ENCODE results near the gene DPEP1.

The DPEP1 gene

DNA sequence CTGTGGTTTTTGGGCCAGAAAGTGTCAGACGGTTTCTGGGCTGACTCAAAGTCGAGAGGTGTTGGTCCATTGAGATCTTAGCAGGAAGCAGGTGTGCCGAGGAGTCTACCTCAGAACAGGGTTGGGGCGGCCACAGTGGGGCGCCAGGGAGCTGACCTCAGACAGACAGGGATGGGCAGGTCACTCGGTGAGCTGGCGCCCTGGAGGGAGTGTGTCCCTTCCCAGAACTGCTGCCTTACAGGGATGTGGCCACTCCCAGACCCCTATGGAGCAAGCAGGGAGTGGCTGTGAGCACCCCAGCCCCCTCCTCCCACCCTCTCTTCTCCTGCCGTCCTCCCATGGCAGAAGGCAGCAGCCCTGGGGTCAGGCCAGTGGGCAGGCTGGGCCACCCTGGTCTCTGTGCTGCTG lies 14.0 kb upstream of the DPEP1 start:
- DNase-seq (ENCODE audit: low read depth) = no peak

DNA sequence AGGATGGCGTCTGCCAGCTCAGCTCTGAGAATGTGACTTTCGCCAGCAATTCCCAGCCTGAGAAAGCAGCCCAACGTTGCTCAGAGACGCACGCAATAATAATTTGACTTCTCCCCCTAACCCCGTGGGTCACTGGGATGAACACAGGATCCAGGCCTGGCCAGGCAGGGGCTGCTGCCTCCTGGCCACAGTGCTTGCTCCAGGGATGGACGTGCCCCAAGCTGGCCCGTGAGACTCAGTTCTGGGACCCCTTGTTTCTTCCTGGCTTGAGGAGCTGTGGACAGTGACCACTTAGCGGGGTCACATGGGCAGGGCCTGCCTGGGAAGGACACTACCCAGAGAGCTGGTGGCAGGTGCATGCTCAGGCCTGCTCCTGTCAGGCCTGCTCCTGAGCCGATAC lies 13.5 kb upstream of the DPEP1 start:
- no peak for DNase-seq (ENCODE audit: low read depth)

DNA sequence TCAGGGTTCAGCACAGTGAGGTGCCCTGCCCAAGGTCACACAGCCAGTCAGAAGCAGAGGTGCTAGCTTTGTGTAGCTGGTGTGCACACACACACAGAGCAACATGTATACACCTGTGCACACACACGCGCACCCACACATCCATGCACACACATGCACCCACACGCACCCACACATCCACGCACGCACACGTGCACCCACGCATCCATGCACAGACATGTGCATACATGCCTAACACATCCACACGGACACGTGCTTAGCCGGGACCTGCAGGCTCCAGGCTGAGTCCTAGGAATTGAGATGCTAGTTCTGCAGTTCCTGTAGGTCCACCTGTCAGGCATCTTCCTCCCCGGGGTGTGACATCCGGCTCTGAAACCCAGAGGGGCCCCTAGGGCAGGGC lies 13.0 kb upstream of the DPEP1 start:
- DNase-seq (ENCODE audit: low read depth) = no peak

DNA sequence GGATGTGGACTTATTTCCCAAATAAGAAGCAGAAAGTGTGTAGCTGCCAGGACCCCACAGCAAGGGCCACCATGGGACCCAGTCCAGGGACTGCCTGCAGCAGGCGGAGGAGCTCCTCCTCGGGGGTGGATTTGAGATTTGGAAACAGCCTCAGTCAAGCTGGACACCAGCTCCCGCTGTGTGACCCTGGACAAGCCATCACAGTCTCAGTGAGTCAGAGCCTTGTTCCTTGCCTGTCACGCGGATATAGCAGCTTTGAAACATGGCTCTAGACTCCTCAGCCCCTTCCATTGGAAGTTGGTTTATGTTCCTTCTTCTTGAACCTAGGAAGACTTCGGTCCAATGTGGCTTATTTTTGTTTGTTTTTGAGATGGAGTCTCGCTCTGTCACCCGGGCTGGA lies 12.5 kb upstream of the DPEP1 start:
- DNase-seq (ENCODE audit: low read depth) = no peak

DNA sequence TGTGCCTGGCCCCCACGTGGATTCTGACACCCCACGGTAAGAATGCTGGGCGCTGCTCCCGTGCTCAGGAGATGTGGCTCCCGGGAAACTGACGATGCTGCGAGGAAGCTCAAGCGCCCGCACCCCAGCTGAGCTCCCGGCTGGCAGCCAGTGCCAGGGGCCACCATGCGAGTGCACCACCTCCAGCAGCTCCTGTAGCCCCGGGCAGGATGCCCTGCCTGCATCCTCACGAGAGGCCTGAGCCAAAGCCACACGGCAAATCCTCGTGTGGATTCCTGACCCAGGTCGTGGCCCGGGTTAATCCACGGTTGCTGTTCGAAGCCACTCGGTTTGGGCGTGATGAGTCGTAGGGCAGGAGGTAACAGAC lies 11.6 kb upstream of the DPEP1 start:
- DNase-seq (ENCODE audit: low read depth) = no peak

DNA sequence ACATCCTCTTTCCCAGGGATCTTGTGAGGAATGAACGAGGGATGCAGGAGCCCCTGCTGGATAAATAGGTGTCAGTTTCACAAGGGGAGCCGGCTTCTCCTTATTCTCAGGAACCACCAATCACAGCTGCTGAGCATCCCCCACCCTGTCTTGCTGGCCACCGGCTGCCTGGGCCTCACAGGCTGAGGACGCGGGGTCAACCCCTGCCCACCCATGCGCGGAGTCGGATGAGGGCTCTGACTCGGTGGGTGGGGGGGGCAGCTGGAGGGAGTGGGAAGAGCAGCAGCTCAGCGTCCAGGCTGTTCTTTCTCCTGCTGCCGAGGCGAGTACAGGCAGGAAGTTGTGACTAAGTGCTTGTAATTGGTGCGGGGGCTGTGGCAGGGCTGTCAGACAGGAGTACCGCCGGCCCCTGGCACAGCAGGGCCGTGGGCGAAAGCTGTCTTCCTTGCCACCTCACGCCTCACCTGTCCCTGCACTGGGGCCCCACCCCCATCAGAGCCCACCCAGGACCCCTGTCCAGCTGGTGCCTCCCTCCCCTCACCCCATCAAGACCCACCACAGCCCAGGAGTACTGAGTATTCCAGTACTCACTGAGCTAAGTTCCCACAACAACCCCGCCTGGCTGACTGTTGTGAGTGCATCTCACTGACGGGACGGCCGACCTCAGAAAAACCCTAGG lies 11.0 kb upstream of the DPEP1 start:
- DNase-seq (ENCODE audit: low read depth) = peak; percentile 57

DNA sequence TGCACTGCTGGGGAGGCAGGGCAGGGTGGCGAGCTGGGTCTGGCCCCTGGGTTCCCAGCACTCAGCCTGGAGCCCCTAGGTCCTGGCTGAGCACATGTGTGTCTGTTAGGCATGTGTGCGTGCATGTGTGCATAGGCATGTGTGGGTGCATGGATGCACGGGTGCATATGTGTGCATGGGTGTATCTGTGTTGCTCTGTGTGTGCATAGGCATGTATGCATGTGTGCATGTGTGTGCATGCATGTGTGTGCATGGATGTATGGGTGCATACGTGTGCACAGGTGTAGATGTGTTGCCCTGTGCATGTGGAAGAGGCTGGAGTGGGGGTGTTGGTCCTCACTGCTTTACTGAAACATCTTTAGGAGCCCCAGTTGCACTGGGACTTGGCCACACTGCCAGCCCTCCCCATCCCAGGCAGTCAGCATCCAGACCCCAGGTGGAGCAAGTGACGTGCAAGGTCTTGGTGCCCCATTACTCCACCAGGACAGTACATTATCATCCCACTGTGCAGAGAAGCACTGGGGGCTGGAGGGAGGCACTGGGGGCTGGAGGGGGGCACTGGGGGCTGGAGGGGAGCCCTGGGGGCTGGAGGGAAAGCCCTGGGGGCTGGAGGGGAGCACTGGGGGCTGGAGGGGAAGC lies 10.4 kb upstream of the DPEP1 start:
- no peak for DNase-seq (ENCODE audit: low read depth)

DNA sequence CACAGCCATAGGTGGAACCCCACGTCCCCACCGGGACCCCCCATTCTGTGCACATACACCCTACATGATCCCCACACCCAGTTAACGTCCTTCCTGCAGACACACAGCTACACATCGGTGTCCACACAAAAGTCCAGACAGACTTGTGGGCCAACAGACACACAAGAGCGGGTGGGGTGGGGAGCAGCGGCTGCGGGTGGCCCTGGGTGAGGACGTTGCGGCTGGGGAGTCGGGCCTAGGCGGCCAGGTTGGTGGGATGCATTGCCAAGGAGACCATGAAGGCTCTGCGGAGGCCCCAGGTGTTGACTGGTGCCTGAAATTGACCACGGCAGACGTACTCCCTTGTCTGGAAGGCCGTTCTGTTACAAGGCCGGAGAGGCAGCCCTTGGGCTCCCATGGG lies 8.7 kb upstream of the DPEP1 start:
- DNase-seq (ENCODE audit: low read depth) = no peak

DNA sequence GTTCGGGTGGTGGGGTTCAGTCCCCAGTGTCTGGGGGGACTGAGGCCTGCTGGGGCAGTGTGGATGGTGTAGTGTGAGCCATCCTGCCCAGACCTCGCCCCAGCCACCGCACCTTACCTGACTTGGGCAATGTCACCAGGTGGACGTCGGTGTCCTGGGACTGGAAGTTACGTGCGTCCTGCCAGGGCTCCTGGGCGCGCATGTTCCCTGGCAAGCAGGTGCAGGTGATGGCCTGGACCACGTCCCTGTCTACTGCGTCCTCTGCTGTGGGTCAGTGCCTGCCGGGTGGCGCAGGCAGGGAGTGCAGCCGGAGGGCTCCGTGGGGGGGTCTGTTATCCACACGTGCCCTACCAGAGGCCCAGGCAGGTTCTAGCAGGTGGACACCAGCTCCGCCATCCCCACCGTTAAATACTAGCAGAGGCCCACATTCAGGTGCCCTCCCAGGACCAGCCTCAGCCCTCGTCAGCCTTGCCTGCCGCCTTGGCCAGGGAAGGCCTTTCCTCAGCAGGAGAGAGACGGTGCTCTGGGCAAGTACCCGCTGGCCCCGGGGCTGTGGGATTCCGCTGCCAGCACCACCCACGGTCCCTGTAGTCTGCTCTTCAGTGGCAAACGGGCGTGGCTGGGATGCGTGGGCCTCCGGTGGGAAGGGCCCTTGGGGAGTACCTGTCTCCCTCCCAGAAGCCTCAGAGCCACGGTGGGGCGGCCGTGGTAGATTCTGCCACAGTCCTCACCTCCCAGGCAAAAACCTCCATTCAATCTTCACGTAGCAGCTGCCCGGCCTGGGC lies 8.1 kb upstream of the DPEP1 start:
- DNase-seq (ENCODE audit: low read depth) = no peak

DNA sequence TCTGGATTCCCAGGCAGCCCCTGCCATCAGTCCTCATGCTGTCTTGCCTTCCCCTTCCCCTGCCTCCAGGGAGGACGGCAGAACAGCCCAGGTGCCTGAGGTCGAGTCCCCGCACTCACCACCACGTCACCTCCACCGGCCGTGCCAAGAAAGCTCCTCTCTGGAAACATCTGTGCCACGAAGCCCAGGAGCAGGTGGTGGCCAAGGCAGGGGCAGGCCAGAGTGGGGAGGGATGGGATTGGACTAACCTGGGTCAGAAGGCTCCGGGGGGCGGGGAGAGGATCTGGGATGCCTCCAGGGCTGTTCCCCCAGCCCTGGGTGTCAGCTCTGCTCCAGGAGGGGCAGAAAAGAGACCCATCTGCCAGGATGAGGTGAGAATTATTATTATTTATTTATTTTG lies 7.4 kb upstream of the DPEP1 start:
- no peak for DNase-seq (ENCODE audit: low read depth)

DNA sequence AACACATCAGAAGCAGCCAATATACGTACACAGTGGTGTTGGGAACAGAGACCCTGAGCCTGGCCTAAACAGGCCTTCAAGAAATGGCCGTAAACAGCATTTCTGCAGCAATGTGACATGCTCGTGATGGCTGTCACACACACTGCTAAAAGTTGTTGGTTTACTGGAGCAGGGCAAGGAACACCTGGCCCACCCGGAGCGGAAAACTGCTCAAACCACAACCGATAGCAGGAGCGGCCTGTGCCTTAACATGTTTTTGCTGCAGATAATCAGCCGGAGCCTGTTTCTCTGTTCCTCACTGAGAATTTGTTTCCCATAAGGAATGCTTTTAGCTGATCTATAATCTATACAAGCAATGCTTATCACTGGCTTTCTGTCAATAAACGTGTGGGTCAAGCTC lies 6.0 kb upstream of the DPEP1 start:
- DNase-seq (ENCODE audit: low read depth) = no peak

DNA sequence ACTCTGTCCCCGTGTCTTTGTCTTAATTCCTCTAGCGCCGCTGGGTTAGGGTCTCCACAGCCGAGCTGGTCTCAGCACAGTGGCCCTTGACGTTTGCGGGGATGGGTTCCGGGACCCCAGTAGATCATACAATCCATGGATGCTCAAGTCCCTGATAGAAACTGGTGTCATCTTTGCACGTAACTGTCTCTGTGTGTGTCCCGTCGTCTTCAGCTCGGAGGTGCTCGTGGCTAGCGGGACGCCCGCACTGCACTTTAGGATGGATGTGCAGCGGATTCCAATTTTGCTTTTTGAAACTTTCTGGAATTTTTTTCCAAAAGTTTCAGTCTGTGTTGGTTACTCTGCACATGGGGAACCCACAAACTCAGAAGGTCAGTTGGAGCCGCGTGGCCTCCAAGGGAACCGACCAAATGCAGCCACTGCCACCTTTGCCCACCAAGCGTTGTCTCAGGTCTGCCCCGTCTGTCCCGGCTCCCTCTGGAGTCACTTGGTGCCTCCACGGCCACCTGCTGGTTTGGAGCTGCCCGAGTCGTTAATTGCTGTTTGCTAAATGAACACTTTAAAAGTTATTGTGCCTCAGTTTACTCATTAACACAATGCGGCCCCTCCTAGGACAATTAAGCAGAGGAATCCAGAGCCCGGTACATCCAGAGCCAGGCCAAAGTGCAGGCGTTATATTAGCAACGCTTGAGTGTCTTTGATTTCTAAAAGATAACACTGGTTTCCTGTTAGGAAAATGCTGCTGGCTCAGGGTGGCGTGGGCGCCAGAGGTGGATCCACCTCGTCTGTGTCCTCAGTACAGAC lies 5.3 kb upstream of the DPEP1 start:
- no peak for DNase-seq (ENCODE audit: low read depth)

DNA sequence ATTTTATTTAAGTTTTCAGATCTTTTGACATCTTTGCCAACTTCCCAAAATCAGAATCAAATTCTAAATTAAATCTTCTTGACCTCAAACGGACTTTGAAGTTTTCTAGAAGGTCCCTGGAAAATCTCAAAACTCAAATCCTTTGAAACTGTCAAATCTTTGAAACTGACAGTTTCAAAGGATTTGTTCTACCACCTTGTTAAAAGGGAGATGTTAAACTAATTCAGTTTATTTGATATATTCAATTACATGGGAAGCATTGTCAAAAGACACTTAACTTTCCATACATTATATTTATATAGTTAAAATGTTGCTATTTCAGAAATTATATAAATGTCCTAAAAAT lies 3.4 kb upstream of the DPEP1 start:
- DNase-seq (ENCODE audit: low read depth) = no peak

DNA sequence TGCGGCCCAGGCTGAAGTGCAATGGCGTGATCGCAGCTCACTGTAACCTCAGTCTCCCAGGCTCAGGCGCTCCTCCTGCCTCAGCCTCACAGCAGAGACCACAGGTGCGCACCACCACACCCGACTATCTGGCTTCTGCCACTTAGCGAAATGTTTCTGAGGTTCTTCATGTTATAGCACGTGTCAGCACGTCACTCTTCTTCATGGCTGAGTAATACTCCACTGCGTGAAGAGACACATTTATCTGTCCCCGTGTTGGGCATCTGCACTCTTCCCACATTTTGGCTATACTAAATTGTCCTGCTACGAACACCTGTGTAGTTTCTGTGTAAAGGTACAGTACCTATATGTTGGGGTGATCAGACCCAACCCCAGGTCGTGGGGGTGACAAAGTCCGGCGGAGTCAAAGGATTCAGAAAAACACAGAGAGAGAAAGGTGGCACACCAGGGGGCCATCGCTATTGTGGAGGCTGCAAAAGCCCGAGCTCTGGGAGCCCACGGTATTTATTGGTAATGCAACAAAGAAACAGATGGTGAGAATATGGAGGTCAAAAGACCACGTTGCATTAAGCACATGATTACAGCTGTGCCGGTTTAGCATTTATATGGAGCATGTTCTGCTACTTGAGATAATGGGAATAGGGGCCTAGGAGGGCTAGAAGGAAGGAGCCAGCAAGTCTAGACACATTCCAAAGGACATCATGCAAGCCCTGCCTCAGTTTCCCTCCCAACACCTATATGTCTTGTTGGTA lies 851 bp upstream of the DPEP1 start:
- DNase-seq (ENCODE audit: low read depth) = no peak

DNA sequence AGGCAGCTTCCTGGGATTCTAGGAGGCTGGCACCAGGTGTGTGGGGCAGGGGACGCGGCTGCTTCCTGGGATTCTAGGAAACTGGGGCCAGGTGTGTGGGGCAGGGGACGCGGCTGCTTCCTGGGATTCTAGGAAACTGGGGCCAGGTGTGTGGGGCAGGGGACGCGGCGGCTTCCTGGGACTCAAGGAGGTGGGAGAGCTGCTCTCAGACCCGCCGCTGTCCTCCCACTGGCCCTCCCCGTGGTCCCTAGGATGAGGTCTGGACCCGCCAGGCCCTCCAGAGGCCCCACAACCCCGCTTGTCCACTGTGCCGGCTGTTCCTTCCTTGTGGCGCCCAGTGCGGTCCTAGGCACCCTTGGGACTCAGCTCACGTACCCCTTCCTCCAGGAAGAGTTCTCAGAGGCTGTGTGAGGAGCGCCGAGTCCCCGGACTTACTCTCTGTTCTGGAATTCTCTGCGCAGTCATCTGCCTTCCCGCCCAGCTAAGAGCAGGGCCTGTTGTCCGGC lies 565 bp downstream of the DPEP1 start:
- DNase-seq (ENCODE audit: low read depth) = no peak

DNA sequence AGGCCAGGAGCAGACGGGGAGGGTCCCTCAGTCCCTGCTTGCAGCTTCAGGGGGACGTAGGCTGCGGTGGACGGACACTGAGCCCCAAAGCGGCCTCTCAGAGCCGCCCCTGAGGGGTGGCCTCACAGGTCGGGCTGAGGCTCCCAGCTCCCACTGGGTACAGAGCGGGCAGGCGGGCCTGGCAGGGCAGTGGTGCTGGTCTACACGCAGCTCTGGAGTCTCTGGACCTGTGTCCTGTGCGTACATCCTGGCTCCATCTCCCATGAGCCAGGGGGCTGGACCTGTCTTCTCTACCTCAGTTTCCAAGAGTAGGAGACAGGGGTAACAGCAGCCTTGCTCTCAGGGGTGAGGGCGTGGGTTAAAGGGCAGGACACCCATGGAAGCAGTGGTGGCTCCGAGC lies 1.7 kb downstream of the DPEP1 start:
- no peak for DNase-seq (ENCODE audit: low read depth)

DNA sequence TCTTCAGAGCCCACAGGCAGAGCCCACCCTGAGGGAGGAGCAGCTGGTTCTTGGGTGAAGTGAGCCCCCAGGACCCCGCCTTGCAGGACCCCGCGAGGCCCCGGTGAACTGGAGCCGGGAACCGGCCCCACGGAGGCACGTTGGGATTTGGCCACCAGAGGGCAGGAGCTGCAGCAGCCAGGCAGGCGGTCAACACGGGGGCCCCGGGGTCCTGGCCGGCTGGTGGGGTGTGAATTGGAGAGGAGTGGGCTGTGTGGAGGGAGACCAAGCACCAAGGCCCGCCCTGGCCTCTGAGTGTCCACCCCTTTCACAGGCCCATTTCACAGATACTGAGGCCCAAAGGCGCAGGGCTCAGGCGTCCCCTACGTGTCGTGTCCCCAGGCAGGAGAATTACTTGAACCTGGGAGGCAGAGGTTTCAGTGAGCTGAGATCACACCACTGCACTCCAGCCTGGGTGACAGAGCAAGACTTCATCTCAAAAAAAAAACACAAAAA lies 2.2 kb downstream of the DPEP1 start:
- DNase-seq (ENCODE audit: low read depth) = peak; percentile 17

DNA sequence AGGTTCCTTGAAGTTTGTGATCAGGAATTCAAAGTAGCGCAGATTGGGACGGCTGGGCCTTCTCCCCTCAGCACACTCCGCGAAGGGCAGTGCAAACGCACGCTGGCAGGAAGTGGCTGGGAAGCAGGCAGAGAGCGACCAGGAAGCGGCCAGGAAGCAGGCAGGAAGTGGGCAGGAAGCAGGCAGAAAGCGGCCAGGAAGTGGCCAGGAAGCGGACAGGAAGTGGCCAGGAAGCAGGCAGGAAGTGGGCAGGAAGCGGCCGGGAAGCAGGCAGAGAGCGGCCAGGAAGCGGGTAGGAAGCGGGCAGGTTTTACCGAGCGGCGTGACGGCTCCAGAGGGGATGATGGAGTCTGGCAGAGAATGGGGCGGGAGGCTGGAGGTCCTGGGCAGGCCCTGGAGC lies 3.2 kb downstream of the DPEP1 start:
- no peak for DNase-seq (ENCODE audit: low read depth)

DNA sequence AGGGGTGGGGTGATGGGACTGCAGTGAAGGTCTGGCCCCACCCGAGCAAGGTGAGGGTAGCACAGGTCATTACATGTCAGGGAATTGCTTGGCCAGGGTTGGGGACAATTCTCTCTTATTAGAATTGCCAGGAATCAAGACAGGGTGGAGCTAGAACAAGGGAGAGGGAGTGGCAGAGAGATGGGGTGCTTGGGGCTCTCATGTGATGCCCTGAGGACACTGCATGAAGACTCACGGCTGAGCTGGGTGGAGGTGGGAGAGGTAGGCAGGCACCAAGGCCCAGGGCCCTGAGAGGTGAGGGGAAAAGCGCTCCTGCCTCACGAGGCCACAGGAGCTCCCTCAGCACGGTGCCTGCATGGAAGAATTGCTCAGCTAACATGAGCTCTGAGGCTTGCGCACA lies 3.6 kb downstream of the DPEP1 start:
- no peak for DNase-seq (ENCODE audit: low read depth)

DNA sequence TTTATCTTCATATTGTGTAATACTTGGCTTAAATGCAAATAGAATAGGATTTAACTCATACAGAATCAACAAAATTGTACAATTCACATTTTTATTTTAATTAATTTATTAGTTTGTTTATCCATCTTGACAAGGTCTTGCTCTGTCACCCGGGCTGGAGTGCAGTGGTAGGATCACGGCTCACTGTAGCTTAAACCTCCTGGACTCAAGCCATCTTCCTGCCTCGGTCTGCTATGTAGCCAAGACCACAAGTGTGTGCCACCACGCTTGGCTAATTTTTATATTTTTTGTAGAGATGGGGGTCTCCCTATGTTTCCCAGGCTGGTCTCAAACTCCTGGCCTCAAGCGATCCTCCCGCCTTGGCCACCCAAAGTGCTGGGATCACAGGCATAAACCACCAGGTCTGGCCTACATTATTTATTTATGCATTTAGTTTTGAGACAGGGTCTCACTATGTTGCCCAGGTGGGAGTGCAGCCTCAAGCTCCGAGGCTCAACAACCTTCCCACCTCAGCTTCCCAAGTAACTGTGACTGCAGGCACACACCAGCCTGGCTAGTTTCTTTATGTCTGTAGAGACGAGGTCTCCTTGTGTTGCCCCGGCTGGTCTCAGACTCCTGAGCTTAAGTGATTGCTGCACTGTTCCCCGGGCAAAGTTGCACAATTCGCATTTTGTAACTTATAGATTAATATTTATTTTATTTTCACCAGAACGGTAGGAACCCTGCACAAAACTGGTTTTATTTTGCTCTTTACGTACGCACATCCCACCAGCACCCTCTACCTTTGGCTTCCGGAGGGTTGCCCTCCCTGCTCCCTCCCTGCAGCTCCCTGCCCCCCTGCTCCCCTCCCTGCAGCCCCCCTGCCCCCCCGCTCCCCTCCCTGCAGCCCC lies 4.9 kb downstream of the DPEP1 start:
- DNase-seq (ENCODE audit: low read depth) = no peak

DNA sequence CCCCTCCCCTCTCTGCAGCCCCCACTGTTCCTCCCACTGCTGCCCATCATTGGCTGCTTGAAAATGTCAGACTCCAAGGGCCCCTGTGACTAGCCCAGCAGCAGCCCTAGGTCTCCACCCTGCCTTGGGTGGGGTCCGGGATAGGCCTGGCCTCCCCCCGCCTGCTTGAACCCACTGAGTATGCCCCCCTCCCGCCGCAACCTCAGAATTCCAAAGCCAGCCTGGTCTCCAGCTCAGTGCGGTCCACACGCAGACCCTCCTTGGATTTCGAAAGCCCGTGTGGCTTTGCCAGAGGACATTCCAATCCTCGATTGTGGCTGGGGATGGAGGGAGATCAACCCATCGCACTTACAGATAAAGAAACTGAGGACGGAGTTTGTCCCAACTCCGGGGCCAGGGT lies 6.4 kb downstream of the DPEP1 start:
- no peak for DNase-seq (ENCODE audit: low read depth)

All from activated T-helper 9 cell treated with anti-CD3 and anti-CD28 coated beads, Interleukin-2, amount 50 U/mL, for 16 hours (primary cell).